GM21619 (cell line): ENCODE measurements around the gene ACTRT2.

ENCODE experiments used
- ATAC-seq: cut with Tn5 transposase; IDR thresholded peaks from one replicate; pipeline ENCODE4 v1.9.1; 2021; ENCODE audit not compliant: unreplicated experiment

Gene ACTRT2

DNA sequence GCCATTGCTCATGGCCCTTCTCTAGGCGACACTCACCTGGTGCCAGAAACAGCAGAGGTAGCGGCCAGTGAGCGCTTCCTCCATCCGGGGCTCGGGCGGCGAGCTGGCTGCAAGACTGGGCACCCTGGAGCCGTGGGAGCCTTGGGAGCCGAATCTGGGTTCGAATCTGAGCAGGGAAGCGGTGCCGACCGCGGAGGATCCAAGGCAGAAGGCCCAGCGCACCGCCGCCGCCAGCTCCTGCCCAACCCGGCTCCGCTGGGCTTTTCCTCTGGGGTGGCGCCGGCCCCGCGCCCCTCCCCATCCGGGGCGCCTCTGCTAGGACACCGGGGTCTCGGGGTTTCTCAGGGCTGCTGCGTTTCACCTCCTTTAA is 46.0 kb downstream of the ACTRT2 start:
- ATAC-seq, result no peak

DNA sequence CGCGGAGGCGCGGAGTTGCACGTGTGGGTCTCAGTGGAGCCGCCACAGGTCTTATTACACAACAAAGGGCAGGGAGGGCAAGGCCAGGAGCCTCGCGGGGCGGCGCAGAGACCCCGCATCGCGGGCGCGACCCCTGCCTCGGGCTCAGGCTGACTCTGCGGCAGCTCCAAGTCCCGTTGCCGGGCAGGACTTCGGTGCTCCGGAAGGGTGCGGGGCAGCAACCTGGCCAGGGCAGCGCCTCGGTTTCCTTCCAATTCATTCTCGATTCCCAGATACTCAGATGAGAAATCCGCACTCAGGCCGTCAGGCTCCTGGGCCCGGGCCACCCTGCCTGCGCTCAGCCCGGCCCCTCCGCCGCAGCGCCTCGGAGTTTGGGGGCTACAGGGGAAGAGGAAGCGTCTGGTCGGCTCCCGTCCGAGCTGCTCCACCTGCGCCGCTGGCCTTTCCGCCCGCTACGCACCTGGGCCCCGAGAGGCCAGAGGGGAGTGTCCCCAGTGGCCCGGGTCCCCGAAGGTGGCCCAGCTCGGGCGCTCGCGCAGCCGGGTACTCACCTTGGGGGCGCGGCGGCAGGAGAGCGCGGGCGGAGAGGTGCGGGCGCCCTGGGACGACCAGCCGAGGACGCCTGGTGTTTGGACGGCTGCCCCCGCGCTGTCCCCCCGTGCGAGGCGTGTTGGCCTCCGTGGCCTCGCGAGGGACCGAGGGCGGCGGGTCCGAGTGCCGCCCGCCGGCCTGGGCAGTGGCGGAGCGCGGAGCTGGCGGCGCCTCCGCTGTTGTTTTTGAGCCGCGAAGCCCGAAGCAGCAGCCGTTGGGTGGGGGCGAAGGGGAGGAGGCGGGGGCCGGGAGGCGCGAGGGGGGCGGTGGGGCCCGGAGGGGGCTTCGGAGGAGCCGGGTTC is 46.6 kb downstream of the ACTRT2 start:
- no peak for ATAC-seq

DNA sequence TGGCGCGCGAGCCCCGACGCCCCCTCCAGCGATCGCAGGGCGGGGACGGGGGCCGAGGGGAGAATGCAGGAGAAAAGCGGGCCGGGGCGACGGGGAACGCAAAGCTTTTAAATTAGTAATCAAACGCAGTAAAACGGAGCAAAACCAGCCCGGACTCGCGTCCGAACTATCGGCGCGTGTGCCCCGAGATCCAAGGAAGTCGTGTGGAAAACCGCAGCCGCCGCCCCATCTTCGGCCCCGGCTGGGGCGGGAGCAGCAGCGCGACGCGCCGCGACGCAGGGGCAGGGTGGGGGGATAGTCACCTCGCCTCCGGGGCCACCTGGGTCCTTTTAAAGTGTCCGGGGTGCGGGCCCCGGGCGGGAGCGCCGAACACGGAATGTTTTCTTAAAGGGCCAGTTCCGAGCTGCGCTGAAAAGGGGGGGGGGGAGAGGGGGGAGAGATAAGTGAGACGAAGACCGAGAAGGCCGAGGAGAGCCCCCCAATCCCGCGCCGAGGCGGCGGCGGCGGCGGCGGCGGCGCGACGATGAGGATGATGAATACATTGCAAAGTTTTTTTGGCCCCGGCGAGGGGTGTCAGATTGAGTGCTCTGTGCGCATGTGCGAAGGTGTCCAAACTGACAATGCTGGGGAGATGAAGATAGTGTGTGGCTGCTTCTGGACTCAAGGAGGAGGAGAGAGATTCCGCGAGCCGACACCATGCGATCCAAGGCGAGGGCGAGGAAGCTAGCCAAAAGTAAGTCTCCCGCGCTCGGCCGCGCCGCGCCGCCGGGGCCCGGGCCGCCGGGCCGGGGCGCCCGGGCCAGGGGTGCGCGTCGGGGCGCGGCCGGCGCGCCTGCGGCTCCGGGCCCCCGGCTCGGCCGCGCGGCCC is 47.5 kb downstream of the ACTRT2 start, which contains the start of gene PRDM16:
PRDM16 (plus strand) TSS at position 640 of the 868 bp plus-strand sequence; CDS start at position 697, 57 bp downstream.
- no peak for ATAC-seq

DNA sequence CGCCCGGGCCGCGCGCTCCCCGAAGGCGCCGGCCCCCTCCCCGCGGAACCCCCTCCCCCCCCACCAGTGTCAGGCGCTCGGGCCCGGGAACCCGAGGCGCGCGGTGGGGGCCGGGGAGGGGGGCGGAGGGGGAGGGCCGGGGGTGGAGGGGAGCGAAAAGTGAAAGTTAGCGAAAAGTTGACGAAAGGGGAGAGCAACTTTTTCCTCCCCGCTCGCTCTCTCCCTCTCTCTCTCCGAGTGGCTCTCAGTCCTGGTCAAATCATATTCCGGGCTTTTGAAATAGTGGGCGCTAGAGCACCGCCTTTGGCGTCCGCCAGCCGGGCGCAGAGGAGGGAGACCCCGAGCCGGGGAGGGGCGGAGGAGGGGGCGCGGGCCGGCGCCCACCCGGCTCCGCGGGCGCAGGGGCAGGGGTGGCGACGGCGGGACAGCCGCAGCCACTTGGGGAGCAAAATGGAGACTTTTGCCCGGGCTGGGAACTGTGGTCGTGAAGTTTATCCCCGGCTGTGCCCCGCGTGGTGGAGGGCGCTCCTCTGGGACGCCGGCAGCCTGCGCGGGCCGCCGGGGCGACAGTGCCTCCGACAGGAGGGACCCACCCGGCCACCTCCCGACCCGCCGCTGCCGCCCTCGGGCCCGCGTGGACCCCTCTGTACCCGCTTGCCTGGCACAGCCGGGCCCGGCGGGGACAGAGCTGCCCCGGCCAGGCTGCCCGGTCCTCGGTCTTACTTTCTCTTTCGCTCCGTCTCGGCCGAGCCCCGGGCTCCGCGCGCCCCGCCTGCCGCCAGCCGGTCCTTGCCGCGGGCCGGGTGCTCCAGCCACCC is 48.4 kb downstream of the ACTRT2 start:
- ATAC-seq, result no peak

DNA sequence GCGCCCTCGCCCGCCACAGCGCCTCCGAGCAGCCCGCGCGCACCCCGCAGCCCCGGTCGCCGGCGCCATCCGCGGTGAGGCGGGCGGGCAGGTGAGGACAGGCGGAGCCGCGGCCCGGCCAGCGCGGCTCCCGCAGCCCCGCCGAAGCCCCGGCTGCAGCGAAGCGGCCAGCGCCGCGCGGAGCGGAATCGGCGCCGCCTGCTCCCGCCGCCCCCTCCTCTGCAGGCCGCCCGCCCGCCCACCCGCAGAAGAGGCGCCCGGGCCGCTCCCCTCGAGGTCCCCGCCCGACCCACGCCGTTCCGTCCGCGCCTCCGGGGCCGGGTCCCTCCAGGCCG is 49.0 kb downstream of the ACTRT2 start:
- no peak for ATAC-seq

DNA sequence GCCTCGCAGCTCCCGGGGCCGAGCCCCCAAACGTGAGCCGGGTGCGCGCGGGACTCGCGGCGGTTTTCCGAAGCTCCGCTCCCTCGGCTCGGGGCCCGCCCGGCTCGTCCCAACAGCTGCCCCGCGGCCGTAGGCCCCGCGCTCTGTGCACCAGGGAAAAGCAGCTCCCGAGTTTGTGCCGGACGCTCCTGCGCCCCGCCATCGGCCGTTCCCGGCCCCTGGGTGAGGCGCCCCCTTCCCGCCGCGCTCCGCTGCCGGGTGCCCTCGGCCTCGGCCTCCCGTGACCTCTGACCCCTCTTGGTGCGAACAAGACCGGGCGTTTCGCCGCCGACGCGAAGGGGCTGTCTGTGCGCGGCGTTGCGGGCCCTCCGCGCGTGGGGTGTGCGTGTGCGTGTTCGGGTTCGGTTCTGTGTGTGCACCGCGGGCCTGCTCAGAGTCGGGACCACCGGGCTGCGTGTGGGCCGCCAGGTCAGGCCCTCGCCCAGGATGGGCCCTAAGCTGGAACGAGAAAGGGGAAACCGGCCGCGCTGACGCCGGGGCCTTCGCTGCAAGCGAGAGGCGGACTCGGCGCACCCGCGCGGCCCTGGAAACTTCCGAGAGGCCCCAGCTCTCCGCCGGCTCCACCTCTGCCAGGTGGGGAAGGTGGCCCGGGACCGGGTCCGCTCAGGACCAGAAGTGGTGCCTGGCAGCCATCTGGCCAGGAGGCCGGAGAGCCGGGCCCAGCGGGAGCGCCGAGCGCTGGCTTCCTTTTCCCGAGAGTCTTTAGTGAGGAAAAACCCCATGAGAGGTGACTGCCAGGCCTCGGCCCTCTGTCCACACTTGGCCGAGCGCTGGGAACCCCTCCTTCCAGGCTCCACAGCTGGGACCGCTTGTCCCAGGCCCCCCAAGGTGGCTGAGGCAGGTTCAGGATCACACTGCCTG is 49.6 kb downstream of the ACTRT2 start:
- no peak for ATAC-seq

DNA sequence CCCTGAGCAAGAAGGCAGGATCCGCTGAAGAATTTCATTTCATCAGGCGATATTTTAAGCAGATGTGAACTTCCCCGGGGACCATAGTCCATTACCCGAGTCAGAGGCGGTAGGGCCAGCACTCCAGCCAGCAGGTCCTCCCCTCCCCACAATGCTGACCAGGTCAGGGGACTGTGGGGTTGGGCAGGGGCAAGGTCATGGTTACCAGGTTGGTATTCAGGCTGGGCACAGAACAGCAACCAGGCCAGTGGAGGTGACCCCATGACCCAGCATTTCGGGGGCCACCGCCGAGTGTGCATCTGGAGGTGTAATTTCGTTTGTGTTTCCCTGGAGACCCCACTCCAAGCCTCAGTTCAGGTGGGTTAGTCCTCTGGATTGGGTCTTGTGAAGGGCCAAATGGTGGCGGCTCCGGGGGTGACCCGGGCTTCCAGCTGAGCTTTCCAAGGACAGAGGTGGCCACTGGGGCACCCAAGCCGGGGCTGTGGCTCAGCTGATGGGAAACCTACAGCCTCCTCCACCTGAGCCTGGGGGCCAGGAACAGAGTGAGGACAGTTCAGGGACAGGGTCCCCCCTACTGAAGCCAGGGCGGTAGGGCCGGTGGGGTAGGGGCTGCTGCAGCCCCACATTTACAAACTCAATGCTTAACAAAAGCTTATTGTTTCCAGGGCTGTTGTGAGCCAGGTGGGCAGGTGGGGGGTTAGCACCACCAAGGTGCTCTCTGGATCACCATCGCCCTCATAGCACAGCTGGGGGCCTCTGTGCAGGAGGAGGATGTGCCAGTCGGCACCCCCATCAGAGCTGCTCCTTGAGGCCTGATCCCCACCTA is 50.5 kb downstream of the ACTRT2 start:
- no peak for ATAC-seq
